WI38 (cell line): ENCODE data around the gene FKBP1B.

Source experiments
- H3K4me3 ChIP-seq: 2 replicates; pipeline ENCODE4 v1.5.1; 2011; ENCODE audit warnings: low read depth, mild to moderate bottlenecking, control low read depth, low read length
- TF ChIP-seq, protein P1 (sequence below): IDR thresholded peaks from 2 replicates; pipeline ENCODE4 v1.5.1; 2012; ENCODE audit warnings: low read depth, mild to moderate bottlenecking, control low read depth, low read length

Gene FKBP1B

DNA sequence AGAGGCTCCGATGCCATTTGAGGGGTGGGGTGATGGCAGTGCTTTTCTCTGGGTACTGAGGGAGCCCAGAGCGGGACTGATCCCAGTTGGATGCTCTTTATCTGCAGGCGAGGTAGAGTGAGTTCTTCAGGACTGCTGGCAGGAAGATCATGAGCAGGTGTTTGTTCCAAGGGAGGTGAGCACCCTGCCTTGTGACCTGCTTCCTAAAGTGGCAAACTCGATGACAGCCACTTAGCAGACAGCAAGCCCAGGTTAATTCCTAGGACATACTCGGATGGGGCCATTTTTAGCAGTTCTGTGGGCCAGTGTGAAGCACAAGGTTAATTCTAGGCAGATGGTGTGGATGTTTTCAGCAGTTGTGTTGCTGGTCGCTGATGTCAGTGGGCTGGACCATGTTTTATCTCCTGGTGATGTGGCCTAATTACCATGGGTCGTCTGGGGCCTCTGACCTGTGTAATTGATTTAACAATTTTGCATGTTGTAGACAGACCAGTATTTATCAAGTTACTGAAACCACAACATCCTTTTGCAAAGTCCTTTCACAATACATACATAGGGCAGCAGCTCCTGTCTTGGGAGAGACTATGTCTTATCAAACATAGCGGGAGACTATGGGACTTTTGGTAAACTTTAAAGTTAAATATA is 4.9 kb downstream of the FKBP1B start:
- TF ChIP-seq, protein P1, sequence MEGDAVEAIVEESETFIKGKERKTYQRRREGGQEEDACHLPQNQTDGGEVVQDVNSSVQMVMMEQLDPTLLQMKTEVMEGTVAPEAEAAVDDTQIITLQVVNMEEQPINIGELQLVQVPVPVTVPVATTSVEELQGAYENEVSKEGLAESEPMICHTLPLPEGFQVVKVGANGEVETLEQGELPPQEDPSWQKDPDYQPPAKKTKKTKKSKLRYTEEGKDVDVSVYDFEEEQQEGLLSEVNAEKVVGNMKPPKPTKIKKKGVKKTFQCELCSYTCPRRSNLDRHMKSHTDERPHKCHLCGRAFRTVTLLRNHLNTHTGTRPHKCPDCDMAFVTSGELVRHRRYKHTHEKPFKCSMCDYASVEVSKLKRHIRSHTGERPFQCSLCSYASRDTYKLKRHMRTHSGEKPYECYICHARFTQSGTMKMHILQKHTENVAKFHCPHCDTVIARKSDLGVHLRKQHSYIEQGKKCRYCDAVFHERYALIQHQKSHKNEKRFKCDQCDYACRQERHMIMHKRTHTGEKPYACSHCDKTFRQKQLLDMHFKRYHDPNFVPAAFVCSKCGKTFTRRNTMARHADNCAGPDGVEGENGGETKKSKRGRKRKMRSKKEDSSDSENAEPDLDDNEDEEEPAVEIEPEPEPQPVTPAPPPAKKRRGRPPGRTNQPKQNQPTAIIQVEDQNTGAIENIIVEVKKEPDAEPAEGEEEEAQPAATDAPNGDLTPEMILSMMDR, result no peak
- H3K4me3 ChIP-seq, result no peak overlapping the region

DNA sequence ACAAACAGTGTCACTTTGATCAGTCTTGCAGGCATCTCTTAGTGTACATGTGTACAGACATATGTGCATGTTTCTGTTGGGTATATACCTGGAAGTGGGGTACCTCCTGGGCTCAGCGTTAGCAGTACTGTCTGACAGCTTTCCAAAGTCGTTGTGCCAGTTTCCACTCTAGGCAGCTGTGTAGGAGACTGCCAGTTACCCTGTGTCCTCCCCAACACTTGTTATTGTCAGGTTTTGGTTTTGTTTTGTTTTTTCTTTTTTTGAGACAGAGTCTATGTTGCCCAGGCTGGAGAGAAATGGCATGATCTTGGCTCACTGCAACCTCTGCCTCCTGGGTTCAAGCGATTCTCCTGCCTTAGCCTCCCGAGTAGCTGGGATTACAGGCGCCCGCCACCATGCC is 6.2 kb downstream of the FKBP1B start:
- H3K4me3 ChIP-seq, result no peak overlapping the region
- TF ChIP-seq, protein P1, result no peak

DNA sequence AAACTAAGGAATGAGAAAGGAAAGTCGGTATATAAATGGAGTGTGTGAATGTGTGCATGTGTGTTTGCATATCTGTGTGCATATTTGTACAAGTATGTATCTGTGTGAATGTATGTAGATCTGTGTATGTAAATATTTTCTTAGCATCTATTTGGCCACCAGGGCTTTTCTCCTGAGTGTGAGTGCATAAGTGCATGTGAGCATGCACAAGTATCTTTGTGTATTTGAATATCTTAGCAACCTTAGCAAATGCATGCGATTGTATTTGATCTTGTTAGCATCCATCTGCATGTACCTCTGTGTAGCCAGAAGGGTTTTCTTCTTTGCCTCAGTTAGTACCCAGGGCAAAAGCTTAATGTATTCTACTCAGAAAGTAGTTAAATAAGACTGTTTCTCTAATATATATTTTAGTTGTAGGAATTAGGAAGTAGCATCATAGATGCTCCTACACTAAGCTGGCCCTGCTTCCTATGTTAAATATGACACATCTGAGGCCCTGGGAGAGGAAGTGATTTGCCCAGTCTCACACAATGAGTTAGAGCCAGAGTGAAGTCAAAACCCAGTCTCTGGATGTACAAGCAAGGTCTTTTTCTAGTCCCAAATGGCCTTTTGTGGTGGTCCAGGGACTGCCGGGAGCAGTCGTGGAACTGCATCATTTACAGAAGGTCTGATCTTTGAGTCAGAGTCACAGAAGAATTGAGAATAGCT is 9.2 kb downstream of the FKBP1B start:
- TF ChIP-seq, protein P1, result no peak
- H3K4me3 ChIP-seq, result no peak overlapping the region

DNA sequence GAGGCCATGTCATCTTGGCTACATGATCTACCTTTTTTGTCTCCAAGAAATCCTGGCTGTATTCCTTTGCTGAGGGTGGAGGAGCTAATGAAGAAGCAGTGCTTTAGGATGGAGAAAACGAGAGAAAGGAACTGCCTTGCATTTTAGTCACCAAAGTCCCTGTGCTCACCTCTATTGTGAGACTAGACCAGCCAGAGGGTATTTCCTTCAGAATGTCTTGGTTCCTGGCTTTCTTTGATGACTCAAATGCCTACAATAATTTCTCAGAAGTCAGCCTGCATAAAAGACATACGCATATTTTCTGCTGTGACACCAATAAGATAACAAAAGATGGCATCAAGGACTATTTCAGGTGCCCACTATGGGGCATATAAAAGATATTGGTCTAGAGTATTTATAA is 15.8 kb downstream of the FKBP1B start:
- TF ChIP-seq, protein P1, result no peak

DNA sequence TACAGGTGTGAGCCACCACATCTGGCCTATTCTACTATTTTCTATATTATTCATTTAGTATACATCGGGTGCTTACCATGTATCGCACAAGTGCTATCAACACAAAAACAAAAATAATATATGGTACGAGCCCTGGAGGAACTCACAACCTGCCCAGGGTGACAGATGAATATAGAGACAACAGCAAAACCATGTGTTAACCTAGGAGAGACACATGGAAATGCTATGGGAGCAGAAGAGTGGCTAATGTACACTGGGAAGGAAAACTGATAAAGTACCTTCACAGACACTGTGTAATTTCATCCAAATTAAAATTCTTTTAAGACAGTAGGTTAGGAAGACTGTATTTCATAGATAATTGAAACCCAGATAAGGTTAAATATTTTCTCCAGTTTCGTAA is 22.7 kb downstream of the FKBP1B start:
- no peak overlapping the region for H3K4me3 ChIP-seq
- TF ChIP-seq, protein P1, result no peak

More for the DNA sequence above, 15.8 kb downstream of the FKBP1B start:
- no peak overlapping the region for H3K4me3 ChIP-seq

DNA sequence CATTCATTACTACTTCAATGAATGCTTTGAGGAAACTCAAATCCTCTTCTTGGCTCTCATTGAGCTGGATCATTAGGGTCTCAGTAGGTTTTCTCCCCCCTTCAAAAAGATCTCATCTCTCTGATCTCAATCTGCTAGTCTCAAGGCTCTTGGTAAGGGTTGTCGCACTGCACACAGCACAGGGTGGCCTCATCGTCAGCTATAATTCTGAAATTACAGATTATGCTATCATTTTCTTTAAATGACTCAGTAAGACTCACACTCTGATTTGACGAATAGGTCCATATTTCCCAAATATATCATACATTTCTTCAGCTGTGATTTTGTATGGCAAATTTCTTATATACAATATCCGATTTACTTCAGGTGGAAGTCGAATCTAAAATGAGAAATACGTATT is 24.3 kb downstream of the FKBP1B start:
- H3K4me3 ChIP-seq, result no peak overlapping the region

DNA sequence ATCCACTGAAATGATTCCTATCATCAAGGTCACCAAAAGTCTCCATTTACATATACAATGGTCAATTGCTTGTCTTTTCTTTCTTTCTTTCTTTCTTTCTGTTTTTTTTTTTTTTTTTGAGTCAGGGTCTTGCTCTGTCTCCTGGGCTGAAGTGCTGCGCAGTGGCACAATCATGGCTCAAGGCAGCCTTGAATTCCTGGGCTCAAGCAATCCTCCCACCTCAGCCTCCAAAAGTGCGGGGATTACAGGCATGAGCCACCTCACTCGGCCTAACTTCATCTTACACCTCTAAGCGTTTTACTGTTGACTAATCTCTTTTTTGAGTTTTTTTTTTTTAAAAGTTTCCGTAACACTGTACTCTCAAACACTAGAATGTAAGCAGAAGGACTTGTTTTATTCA is 25.7 kb downstream of the FKBP1B start:
- H3K4me3 ChIP-seq, result peak overlapping the region; percentile 94
- TF ChIP-seq, protein P1, result no peak

More for the DNA sequence above, 24.3 kb downstream of the FKBP1B start:
- TF ChIP-seq, protein P1, result no peak
